IgD-negative memory B cell (primary cell): ENCODE results near the gene KLHL25. TPM values are rescaled to one million over a fixed set of nuclear protein-coding genes. Genes with fewer than 3 reads are reported as not detected.

Source experiments
- H3K27ac Mint-ChIP-seq, 3 donors: one replicate each; pipeline ENCODE4 v1.8.0; 2020 to 2022; ENCODE audit warnings: mild to moderate bottlenecking in 3 of 3, mixed read lengths in 3 of 3, moderate library complexity in 1 of 3
- H3K27me3 Mint-ChIP-seq: one replicate; pipeline ENCODE4 v1.8.0; 2021; ENCODE audit warnings: mixed read lengths
- H3K36me3 Mint-ChIP-seq: one replicate; pipeline ENCODE4 v1.8.0; 2020; ENCODE audit warnings: mild to moderate bottlenecking, mixed read lengths
- H3K4me1 Mint-ChIP-seq, 3 donors: one replicate each; pipeline ENCODE4 v1.8.0; 2020 to 2022; ENCODE audit warnings: mixed read lengths in 3 of 3, mild to moderate bottlenecking in 1 of 3
- H3K4me3 Mint-ChIP-seq, 4 donors: one replicate each; pipeline ENCODE4 v1.8.0; 2020 to 2022; ENCODE audit warnings: mild to moderate bottlenecking in 4 of 4, mixed read lengths in 4 of 4, moderate library complexity in 3 of 4
- H3K9me3 Mint-ChIP-seq, 3 donors: one replicate each; pipeline ENCODE4 v1.8.0; 2020 to 2021; ENCODE audit warnings: mixed read lengths in 3 of 3, mild to moderate bottlenecking in 1 of 3
- polyA plus RNA-seq: library from polyadenylated mRNA; unstranded; fragments of 300-500 nt; fragmentation: Illumina TruSeq; gene quantifications from one replicate; pipeline ENCODE4 v1.2.3, GENCODE V29; 2021

KLHL25 gene
- polyA plus RNA-seq, 1 donor from 2014 or later, result 0.60 TPM

GRCh38 chr15:85753791-85754452, 40.8 kb downstream of the KLHL25 start:
- Mint-ChIP-seq H3K27ac (no peak overlapping the region), H3K36me3 (no peaks in the 10 kb centered on the region), H3K4me1 (peaks cover 0 to 2% (median 0%) of the 10 kb centered on the region in 3 donors), H3K27me3 (no peaks in the 10 kb centered on the region), H3K4me3 (no peak overlapping the region), H3K9me3 (no peaks in the 10 kb centered on the region)

DNA sequence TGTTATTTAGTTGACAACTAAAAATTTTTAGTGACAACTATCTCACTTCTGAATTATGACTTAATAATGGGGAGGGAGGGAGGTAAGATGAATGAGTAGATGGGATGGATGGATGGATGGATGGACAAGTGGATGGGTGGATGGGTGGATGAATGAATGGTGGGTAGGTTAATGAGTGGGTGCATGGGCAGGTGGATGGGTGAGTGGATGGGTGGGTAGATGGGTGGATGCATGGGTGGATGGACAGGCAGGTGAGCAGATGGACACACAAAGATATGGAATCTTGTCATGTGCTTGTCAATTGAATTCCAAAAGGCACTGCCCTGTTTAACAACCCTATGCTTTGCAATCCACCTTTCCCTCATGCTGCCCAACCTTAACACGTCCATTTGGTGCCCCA, 41.5 kb downstream of the KLHL25 start:
- Mint-ChIP-seq H3K9me3 (no peaks in the 10 kb centered on the region), H3K4me1 (peaks cover 0 to 2% (median 0%) of the 10 kb centered on the region in 3 donors), H3K27me3 (no peaks in the 10 kb centered on the region), H3K27ac (no peak overlapping the region), H3K4me3 (no peak overlapping the region), H3K36me3 (no peaks in the 10 kb centered on the region)

DNA sequence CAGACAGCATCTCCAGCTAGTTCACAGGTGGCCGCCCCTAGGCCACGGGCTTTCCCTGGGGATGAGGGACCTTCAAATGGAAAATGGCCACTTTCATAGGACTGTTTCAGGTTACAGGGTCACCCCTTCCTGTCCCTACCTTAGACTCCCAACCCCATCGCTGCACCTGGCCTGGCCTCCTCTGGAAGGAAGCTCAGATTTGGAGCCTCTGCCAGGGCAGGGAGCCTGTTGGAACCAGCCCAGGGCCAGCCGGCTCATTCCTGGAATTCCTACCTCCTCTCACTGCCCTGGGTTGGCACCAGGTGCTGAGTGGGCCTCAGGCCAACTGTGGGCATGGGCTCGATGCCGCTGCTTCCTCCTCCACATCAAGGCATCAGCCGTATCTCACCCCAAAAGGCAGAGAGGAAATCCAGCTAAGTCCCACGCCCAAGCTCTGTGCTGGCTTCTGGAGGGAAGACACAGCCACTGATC, 42.2 kb downstream of the KLHL25 start:
- H3K27me3 Mint-ChIP-seq, result no peaks in the 10 kb centered on the region
- H3K4me1 Mint-ChIP-seq, result peaks cover 0 to 2% (median 0%) of the 10 kb centered on the region in 3 donors
- H3K4me3 Mint-ChIP-seq, result peak overlapping the region in 1 of 4 donors; percentile 8

DNA sequence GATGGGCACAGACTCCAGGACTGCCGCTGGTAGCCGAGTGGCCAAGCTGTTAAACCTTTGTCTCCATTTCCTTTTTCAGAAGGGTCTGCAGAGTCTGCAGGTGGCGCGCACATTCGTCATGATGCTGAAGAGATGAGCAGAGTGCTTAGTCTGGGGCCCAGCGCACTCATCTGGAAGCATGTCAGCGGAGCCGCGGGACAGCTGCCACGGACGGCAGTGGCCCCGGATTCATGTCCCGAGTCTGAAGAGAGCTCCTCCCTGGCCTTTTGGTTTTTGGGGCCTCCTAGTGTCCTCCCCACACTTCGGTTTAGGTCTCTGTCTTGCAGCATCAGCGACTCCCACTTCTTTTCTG, 42.6 kb downstream of the KLHL25 start:
- Mint-ChIP-seq H3K4me3 (no peak overlapping the region), H3K4me1 (peaks cover 0 to 2% (median 0%) of the 10 kb centered on the region in 3 donors), H3K27me3 (no peaks in the 10 kb centered on the region), H3K36me3 (no peaks in the 10 kb centered on the region), H3K27ac (peak overlapping the region in 1 of 3 donors; percentile 86), H3K9me3 (no peaks in the 10 kb centered on the region)

More for the DNA sequence above, 42.2 kb downstream of the KLHL25 start:
- H3K27ac Mint-ChIP-seq, result no peak overlapping the region
- no peaks in the 10 kb centered on the region for H3K9me3 Mint-ChIP-seq
- H3K36me3 Mint-ChIP-seq, result no peaks in the 10 kb centered on the region

DNA sequence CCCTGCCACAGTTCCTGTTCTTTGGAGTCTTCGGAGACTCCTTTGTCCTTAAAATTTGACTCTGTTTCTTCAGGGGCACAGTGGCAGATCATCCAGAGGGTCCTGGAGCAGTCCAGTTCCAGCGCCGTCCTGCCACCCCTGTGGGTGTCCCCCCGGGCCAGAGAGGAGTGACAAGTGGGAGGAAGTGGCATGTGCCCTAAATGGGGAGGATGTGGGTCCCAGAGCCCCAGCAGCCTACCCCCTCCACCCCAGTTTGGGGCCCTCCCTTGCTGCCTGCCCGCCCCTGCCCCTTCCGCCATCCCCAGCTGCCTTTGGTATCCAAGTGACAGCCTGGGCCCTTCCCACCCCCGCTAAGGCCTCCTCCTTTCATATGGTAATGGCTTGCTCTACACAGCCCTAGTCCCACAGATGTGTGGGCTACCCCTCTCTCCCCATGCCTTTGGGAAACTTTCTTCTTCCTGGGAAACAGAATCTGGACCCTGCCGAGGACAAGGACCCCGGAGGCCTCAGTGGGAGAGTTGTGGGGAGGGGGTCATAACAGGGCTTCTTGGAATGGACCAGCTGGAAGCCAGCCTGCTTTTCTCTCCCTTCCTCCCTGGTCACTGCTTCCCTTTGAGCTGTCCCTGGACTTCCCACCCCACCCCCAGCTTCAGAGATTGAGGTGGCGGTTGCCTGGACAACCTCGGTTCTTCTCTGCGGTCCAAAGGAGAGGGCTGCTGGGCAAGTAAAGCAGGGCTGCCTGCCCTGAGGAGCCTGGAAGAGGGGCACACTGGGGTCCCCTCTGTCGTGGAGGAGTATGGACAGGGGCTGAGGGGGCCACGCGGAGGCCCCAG, 43.2 kb downstream of the KLHL25 start:
- Mint-ChIP-seq H3K36me3 (peaks cover 3% of the 10 kb centered on the region), H3K27ac (peak overlapping the region in 2 of 3 donors; percentile 53 to 86), H3K27me3 (no peaks in the 10 kb centered on the region), H3K4me3 (no peak overlapping the region), H3K4me1 (peaks cover 0 to 2% (median 0%) of the 10 kb centered on the region in 3 donors), H3K9me3 (no peaks in the 10 kb centered on the region)

DNA sequence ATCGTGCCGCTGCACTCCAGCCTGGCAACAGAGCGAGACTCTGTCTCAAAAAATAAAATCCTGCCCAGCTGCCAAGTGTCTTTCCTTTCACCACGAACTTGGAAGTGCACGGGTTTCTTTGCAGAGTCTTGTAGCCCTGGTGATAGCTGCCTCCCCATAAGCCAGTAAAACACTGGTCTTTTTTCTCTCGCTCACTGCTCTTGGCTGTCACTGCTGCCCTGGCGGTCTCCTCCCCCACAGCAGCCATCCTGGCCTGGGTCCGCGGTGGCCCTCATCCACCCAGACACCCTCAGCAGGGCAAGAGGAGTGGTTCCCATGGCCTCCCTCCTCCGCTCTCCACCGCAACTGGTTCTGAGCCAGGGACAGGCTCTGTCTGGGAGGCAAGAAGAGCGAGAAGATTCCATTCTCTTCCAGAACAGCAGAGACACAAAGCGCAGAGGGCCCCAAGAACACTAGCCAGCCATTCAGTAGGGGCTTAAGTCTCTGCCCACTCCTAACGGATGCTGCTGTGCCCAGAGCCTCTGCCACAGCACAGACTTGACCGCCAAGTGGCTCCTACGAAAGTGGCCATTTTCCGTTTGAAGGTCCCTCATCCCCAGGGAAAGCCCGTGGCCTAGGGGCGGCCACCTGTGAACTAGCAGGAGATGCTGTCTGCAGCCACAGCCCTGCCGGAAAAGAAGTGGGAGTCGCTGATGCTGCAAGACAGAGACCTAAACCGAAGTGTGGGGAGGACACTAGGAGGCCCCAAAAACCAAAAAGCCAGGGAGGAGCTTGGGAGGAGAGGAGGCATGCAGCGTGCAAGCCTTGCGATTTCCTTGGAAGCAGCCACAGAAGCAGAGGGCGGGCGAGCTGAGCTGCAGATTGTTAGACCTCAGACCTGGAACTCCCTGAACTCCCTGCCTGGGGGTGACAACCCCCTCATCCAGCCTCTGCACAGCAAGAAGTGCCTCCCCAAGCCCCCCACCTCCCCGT, 44.1 kb downstream of the KLHL25 start:
- peaks cover 0 to 2% (median 0%) of the 10 kb centered on the region in 3 donors for H3K4me1 Mint-ChIP-seq
- peak overlapping the region; percentile 43 to 60 (median 53) for H3K27ac Mint-ChIP-seq
- peak overlapping the region in 1 of 4 donors; percentile 65 for H3K4me3 Mint-ChIP-seq
- H3K27me3 Mint-ChIP-seq, result no peaks in the 10 kb centered on the region
- peaks cover 3% of the 10 kb centered on the region for H3K36me3 Mint-ChIP-seq
- H3K9me3 Mint-ChIP-seq, result no peaks in the 10 kb centered on the region

DNA sequence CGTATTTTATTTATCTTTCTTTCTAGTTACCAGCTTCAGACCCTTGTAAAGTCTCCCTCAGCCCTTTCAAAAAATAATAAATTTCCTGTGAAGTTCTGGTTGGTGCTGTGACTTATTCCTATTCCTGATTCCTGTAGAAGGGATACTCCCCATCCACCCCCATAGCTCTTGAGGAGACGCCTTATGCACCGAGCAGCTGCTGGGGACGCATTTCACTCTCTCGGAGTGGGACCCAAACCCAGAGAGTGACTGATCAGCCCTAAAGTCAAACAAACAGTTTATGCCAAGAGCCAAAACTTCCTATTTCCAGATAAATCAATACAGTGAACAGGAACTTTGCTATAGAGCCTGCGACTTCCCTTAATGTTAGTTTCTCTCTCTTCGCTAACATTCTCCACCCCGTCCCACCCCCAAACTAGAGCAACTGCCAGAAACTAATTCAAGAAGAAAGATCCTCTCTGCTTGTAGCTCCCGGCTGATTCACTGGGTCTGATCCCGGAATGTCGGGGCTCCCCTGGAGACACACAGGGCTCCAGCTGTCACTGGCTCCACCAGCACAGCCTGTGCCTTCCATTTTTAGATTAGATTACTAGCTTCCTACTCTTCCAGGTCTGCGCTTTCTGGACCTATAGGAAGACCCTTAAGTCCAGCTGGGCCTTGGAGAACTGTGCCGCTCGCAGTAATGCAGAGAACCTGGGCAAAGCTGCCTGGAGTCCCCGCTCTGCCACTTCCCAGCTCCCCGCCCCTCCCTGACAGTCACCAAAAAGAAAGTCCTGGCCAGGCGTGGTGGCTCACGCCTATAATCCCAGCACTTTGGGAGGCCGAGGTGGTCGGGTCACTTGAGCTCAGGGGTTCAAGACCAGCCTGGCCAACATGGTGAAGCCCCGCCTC, 45.2 kb downstream of the KLHL25 start:
- peaks cover 3% of the 10 kb centered on the region for H3K36me3 Mint-ChIP-seq
- no peaks in the 10 kb centered on the region for H3K27me3 Mint-ChIP-seq
- no peaks in the 10 kb centered on the region for H3K9me3 Mint-ChIP-seq
- H3K4me1 Mint-ChIP-seq, result peaks cover 0 to 2% (median 0%) of the 10 kb centered on the region in 3 donors
- no peak overlapping the region for H3K4me3 Mint-ChIP-seq
- peak overlapping the region in 1 of 3 donors; percentile 65 for H3K27ac Mint-ChIP-seq

- H3K27me3 Mint-ChIP-seq, result no peaks in the 10 kb centered on the region
- H3K4me3 Mint-ChIP-seq, result no peak overlapping the region
These were observed 46.0 kb downstream of the KLHL25 start for GRCh38 chr15:85748729-85749128.

DNA sequence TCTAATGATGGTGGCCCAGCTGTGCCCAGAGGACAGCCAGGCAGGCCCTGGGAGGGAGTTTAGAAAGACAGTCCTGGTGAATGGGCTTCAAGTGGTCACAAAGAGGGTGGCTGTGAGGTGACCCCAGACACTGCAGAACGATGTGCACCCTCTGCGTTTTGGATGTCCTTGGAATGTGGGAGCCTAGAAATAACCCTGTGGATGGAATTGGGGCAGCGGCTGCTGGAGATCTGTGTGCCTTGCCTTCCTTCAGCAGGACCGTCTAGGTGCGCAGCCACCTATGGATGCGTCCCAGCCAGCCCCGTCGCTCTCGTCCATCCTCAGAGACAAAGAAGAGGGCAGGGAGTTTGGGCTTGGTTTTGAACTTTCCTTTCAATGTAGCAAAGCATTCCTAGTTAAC, 46.5 kb downstream of the KLHL25 start:
- H3K27ac Mint-ChIP-seq, result peak overlapping the region in 2 of 3 donors; percentile 48 to 67
- no peak overlapping the region for H3K4me3 Mint-ChIP-seq
- no peaks in the 10 kb centered on the region for H3K9me3 Mint-ChIP-seq
- H3K36me3 Mint-ChIP-seq, result peaks cover 3% of the 10 kb centered on the region
- no peaks in the 10 kb centered on the region for H3K4me1 Mint-ChIP-seq
- H3K27me3 Mint-ChIP-seq, result no peaks in the 10 kb centered on the region

More at GRCh38 chr15:85748729-85749128, 46.0 kb downstream of the KLHL25 start:
- Mint-ChIP-seq H3K4me1 (no peaks in the 10 kb centered on the region), H3K36me3 (peaks cover 3% of the 10 kb centered on the region), H3K9me3 (no peaks in the 10 kb centered on the region), H3K27ac (peak overlapping the region in 1 of 3 donors; percentile 65)

DNA sequence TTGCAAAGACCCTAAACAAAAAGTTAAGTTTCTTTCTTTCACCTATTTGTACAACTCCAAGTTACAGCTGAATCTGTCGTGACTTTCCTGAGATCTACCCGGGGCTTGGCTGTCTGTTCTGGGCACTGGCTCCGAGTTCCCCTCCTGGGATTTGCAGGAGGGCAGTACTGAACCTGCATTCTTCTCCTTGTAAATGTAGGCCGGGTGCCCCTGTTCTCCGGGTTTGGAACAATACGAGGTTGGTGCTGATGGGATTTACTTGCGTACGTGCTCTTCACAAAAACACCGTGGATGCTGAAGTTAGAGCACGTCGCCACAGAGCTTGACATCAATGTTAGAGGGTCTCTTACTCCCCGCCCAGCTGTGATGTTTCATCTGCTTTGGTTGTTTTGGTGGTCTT, 48.1 kb downstream of the KLHL25 start:
- H3K4me1 Mint-ChIP-seq, result no peaks in the 10 kb centered on the region

DNA sequence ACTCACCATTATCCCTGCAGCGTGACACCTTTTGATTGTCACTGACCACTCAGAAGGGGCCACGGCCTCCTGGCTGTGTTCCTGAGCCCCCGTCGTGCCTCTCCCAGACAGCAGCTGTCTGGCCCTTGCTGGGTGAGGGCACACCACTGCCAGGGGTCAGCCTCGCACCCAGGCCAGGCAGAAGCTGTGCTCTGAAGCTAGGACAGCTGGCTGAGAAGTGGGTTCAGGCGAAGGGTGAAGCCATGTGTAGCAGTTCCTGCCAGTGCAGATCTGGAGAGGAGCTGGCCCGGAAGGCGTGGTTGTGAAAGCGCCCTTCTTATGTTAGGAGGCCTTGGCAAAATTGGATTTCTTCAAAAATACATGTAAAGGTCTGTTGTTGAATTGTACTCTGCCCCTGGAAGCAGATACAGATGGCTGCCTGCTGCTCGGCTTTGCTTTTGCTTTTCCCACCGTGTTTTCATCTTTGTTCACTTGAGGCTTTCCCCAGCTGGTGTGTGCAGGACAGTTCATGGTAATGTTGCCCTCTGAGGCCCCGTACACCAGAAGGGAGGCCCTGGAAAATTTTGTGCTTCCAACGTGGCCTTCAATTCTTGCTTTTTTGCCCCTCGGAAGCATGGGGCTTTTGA, 49.1 kb downstream of the KLHL25 start:
- Mint-ChIP-seq H3K36me3 (peaks cover 4% of the 10 kb centered on the region), H3K27me3 (no peaks in the 10 kb centered on the region), H3K4me1 (no peaks in the 10 kb centered on the region), H3K27ac (no peak overlapping the region), H3K9me3 (no peaks in the 10 kb centered on the region), H3K4me3 (no peak overlapping the region)

More for the DNA sequence above, 48.1 kb downstream of the KLHL25 start:
- Mint-ChIP-seq H3K4me3 (no peak overlapping the region), H3K27me3 (no peaks in the 10 kb centered on the region), H3K36me3 (peaks cover 3% of the 10 kb centered on the region), H3K27ac (peak overlapping the region in 1 of 3 donors; percentile 31), H3K9me3 (no peaks in the 10 kb centered on the region)

DNA sequence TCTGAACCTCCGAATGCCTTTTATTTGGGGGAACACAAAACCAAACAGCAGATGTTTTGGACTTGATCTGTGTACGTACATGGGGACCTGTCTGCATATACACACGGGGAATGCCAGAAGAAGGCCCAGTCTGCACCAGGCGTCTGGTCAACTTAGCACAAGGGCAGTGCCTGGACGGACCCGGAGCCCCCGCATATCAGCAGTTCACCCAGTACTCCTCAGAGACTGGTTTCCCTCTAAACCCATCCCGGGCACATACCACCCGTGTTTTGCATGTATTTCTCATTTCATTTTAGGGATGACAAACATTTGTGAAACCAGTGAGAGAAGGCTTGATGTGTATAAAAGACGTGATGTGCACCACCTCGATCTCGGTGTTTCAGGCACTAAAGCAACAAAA, 49.7 kb downstream of the KLHL25 start:
- H3K27ac Mint-ChIP-seq, result peak overlapping the region in 1 of 3 donors; percentile 26
- H3K4me3 Mint-ChIP-seq, result no peak overlapping the region
- no peaks in the 10 kb centered on the region for H3K4me1 Mint-ChIP-seq
- peaks cover 4% of the 10 kb centered on the region for H3K36me3 Mint-ChIP-seq
- H3K9me3 Mint-ChIP-seq, result no peaks in the 10 kb centered on the region
- H3K27me3 Mint-ChIP-seq, result no peaks in the 10 kb centered on the region

- Mint-ChIP-seq H3K4me3 (no peak overlapping the region), H3K4me1 (no peaks in the 10 kb centered on the region), H3K27me3 (no peaks in the 10 kb centered on the region), H3K9me3 (no peaks in the 10 kb centered on the region), H3K27ac (peak overlapping the region in 1 of 3 donors; percentile 26), H3K36me3 (peaks cover 4% of the 10 kb centered on the region)
These were observed 50.1 kb downstream of the KLHL25 start for GRCh38 chr15:85744579-85744978.
